Liver (tissue), 9 donors: ENCODE measurements around the gene NEXMIF. TPM values are rescaled to one million over a fixed set of nuclear protein-coding genes. Genes with fewer than 3 reads are reported as not detected.

Source experiments
- DNase-seq: peaks from one replicate; pipeline ENCODE4 v3.0.0-alpha.2; 2017; ENCODE audit warnings: low spot score
- H3K27ac ChIP-seq, 2 donors: one replicate each; pipeline ENCODE4 v1.7.0; 2013; ENCODE audit warnings: inconsistent platforms in 2 of 2, low read length in 2 of 2, control low read depth in 1 of 2, low read depth in 1 of 2, mild to moderate bottlenecking in 1 of 2
- H3K27me3 ChIP-seq, 4 donors: one replicate each; pipeline versions ENCODE4 v1.6.1 to v1.7.0; 2013; ENCODE audit warnings: low read length in 3 of 4, inconsistent platforms in 1 of 4, mild to moderate bottlenecking in 1 of 4, moderate library complexity in 1 of 4; ENCODE audit not compliant: control insufficient read depth in 4 of 4, insufficient read depth in 4 of 4
- H3K36me3 ChIP-seq, 4 donors: one replicate each; pipeline versions ENCODE4 v1.6.1 to v1.7.0; 2013; ENCODE audit warnings: low read length in 3 of 4, mild to moderate bottlenecking in 3 of 4, low read depth in 1 of 4, moderate library complexity in 1 of 4; ENCODE audit not compliant: control insufficient read depth in 4 of 4, insufficient read depth in 3 of 4
- H3K4me1 ChIP-seq, 4 donors: one replicate each; pipeline versions ENCODE4 v1.6.1 to v1.7.0; 2013; ENCODE audit warnings: low read length in 3 of 4, mild to moderate bottlenecking in 3 of 4, moderate library complexity in 1 of 4; ENCODE audit not compliant: control insufficient read depth in 4 of 4, insufficient read depth in 4 of 4
- H3K4me3 ChIP-seq, 3 donors: one replicate each; pipeline versions ENCODE4 v1.6.1 to v1.7.0; 2013; ENCODE audit warnings: low read length in 3 of 3, control low read depth in 1 of 3, low read depth in 1 of 3, mild to moderate bottlenecking in 1 of 3
- H3K9ac ChIP-seq, 2 donors: one replicate each; pipeline ENCODE4 v1.7.0; 2013; ENCODE audit warnings: low read length in 2 of 2, mild to moderate bottlenecking in 2 of 2, moderate library complexity in 2 of 2, control low read depth in 1 of 2, low read depth in 1 of 2
- H3K9me3 ChIP-seq, 4 donors: one replicate each; pipeline versions ENCODE4 v1.6.1 to v1.7.0; 2013; ENCODE audit warnings: low read length in 3 of 4; ENCODE audit not compliant: control insufficient read depth in 4 of 4
- ATF3 ChIP-seq: IDR thresholded peaks from 2 replicates; pipeline ENCODE4 v1.6.1; 2016; ENCODE audit warnings: antibody characterized with exemption
- EGR1 ChIP-seq, 2 donors: IDR thresholded peaks; 2 replicates each; pipeline ENCODE4 v1.6.1; 2016 to 2018; ENCODE audit warnings: antibody characterized with exemption in 2 of 2, low read depth in 2 of 2
- FOXA1 ChIP-seq: IDR thresholded peaks from 2 replicates; pipeline ENCODE4 v1.6.1; 2016; ENCODE audit warnings: antibody characterized with exemption
- FOXA2 ChIP-seq: IDR thresholded peaks from 2 replicates; pipeline ENCODE4 v1.6.1; 2016; ENCODE audit warnings: antibody characterized with exemption
- GABPA ChIP-seq, 2 donors: IDR thresholded peaks in 1 of 2; conservative IDR thresholded peaks in 1 of 2; 2 replicates each; pipeline ENCODE4 v1.6.1; 2016; ENCODE audit warnings: antibody characterized with exemption in 2 of 2, mild to moderate bottlenecking in 1 of 2, moderate library complexity in 1 of 2
- HNF4A ChIP-seq, 2 donors: conservative IDR thresholded peaks; 2 replicates each; pipeline ENCODE4 v1.6.1; 2016; ENCODE audit warnings: antibody characterized with exemption in 2 of 2, mild to moderate bottlenecking in 2 of 2
- HNF4G ChIP-seq: IDR thresholded peaks from 2 replicates; pipeline ENCODE4 v1.6.1; 2016; ENCODE audit warnings: antibody characterized with exemption
- JUND ChIP-seq, 2 donors: IDR thresholded peaks; 2 replicates each; pipeline ENCODE4 v1.6.1; 2016; ENCODE audit warnings: antibody characterized with exemption in 2 of 2
- RAD21 ChIP-seq, 2 donors: IDR thresholded peaks; 2 replicates each; pipeline ENCODE4 v1.6.1; 2016; ENCODE audit warnings: antibody characterized with exemption in 2 of 2, mild to moderate bottlenecking in 2 of 2
- RXRA ChIP-seq, 2 donors: IDR thresholded peaks; 2 replicates each; pipeline ENCODE4 v1.6.1; 2017 to 2018; ENCODE audit warnings: antibody characterized with exemption in 2 of 2, mild to moderate bottlenecking in 1 of 2
- TAF1 ChIP-seq: conservative IDR thresholded peaks from 2 replicates; pipeline ENCODE4 v1.6.1; 2016; ENCODE audit warnings: antibody characterized with exemption, mild to moderate bottlenecking
- YY1 ChIP-seq: IDR thresholded peaks from 2 replicates; pipeline ENCODE4 v1.6.1; 2016; ENCODE audit warnings: antibody characterized with exemption, mild to moderate bottlenecking
- WGBS: extraction: QIAGEN DNeasy Blood & Tissue Kit; methylation state at CpG from one replicate; pipeline ENCODE4 v1.1.7; 2013; 5-methylcytosine and 5-hydroxymethylcytosine counted together
- polyA plus RNA-seq, 2 donors: library from polyadenylated mRNA; stranded (reverse) in 1 of 2; unstranded in 1 of 2; fragments of 200-250 nt in 1 of 2; fragments of >200 nt in 1 of 2; fragmentation: Nextera tagmentation in 1 of 2; extraction: Ambion mirVana in 1 of 2; gene quantifications; one replicate each; pipeline versions ENCODE4 v1.2.1 to v1.2.3, GENCODE V29; 2013 to 2015
- total RNA-seq, 2 donors: library from RNA; depleted of rRNA; stranded (reverse); fragments of >200 nt; gene quantifications; one replicate each; pipeline ENCODE4 v1.2.3, GENCODE V29; 2014
- TF ChIP-seq, protein P1 (sequence below): IDR thresholded peaks from 2 replicates; pipeline ENCODE4 v1.6.1; 2016; ENCODE audit warnings: antibody characterized with exemption
- TF ChIP-seq, protein P2 (sequence below): IDR thresholded peaks from 2 replicates; pipeline ENCODE4 v1.6.1; 2016; ENCODE audit warnings: antibody characterized with exemption
- donor health status: healthy.
- donor health status: healthy.
- donor health status: healthy.
- donor health status: healthy.
- donor health status: healthy.

NEXMIF gene
- total and polyA plus RNA-seq, 4 donors, result 0.01 to 0.42 (median 0.06) TPM

DNA sequence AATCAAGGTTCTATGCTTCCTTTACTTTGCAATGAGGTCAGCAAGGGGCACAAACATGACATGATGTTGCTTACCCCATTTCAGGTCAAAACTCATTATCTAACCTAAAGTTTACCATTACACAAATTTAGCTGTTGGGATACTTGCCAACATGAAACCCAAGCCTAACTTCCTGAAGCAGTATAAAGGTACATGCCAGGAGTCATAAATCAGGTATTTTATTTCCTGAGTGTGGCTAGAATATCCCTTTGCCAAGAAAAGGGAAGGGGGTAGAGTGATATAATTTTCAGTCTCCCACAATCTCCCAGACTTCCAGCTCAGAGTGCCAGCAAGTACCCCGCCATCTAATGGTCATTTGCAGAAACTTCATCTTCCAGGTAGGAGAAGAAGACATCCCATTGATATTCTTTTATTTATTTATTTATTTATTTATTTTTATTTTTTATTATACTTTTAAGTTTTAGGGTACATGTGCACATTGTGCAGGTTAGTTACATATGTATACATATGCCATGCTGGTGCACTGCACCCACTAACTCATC, 136.6 kb downstream of the NEXMIF start (continued):
- TF ChIP-seq RAD21 (IDR thresholded peaks at IDR 0.05) (no peak), JUND (IDR thresholded peaks at IDR 0.05) (no peak), HNF4A (conservative IDR thresholded peaks at IDR 0.05) (no peak), HNF4G (no peak), EGR1 (IDR thresholded peaks at IDR 0.05; ENCODE audit: low read depth in 2 of 2) (no peak), YY1 (no peak), FOXA1 (no peak), FOXA2 (no peak)
- TF ChIP-seq, protein P1, sequence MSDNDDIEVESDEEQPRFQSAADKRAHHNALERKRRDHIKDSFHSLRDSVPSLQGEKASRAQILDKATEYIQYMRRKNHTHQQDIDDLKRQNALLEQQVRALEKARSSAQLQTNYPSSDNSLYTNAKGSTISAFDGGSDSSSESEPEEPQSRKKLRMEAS, result no peak

- Histone ChIP-seq H3K9ac (no peak overlapping the region), H3K9me3 (no peaks in the 10 kb centered on the region), H3K27ac (no peak overlapping the region), H3K27me3 (no peaks in the 10 kb centered on the region), H3K4me3 (no peak overlapping the region), H3K4me1 (no peaks in the 10 kb centered on the region), H3K36me3 (no peaks in the 10 kb centered on the region)
- no peak for DNase-seq
- WGBS, result 69% methylated on average over 3 of the region's 3 CpGs
- TF ChIP-seq GABPA (IDR thresholded peaks at IDR 0.05 in 1 of 2, conservative IDR thresholded peaks at IDR 0.05 in 1 of 2) (no peak), FOXA1 (no peak), HNF4A (conservative IDR thresholded peaks at IDR 0.05) (no peak), HNF4G (no peak), RXRA (IDR thresholded peaks at IDR 0.05) (no peak), RAD21 (IDR thresholded peaks at IDR 0.05) (no peak), ATF3 (no peak), TAF1 (no peak), FOXA2 (no peak)
- TF ChIP-seq, protein P2, sequence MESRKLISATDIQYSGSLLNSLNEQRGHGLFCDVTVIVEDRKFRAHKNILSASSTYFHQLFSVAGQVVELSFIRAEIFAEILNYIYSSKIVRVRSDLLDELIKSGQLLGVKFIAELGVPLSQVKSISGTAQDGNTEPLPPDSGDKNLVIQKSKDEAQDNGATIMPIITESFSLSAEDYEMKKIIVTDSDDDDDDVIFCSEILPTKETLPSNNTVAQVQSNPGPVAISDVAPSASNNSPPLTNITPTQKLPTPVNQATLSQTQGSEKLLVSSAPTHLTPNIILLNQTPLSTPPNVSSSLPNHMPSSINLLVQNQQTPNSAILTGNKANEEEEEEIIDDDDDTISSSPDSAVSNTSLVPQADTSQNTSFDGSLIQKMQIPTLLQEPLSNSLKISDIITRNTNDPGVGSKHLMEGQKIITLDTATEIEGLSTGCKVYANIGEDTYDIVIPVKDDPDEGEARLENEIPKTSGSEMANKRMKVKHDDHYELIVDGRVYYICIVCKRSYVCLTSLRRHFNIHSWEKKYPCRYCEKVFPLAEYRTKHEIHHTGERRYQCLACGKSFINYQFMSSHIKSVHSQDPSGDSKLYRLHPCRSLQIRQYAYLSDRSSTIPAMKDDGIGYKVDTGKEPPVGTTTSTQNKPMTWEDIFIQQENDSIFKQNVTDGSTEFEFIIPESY, result no peak
- TF ChIP-seq, protein P1, result no peak
These were observed 140.6 kb downstream of the NEXMIF start for GRCh38 chrX:74784629-74785028.

GRCh38 chrX:74781507-74782034, 143.7 kb downstream of the NEXMIF start:
- Histone ChIP-seq H3K4me3 (no peak overlapping the region), H3K9ac (no peak overlapping the region), H3K4me1 (no peaks in the 10 kb centered on the region), H3K9me3 (no peaks in the 10 kb centered on the region), H3K36me3 (no peaks in the 10 kb centered on the region), H3K27ac (no peak overlapping the region), H3K27me3 (no peaks in the 10 kb centered on the region)
- WGBS, result 63% methylated on average over 1 of the region's 1 CpG
- TF ChIP-seq HNF4G (no peak), JUND (IDR thresholded peaks at IDR 0.05) (no peak), HNF4A (conservative IDR thresholded peaks at IDR 0.05) (no peak), FOXA2 (no peak), YY1 (no peak), TAF1 (no peak)
- TF ChIP-seq, protein P1, result no peak
- TF ChIP-seq, protein P2, result no peak
- no peak for DNase-seq
